PC-9 (cell line): Measurements from ENCODE around the gene ABLIM2. TPM values are rescaled to one million over a fixed set of nuclear protein-coding genes. Genes with fewer than 3 reads are reported as not detected.

Experiments used
- Bru-seq: library from RNA; stranded (reverse); fragments of 400-500 nt; gene quantifications from one replicate; lab custom pipeline; 2021; lab: Mats Ljungman, UMichigan
- BruChase-seq, 2 experiments: library from RNA; stranded (reverse); fragments of 400-500 nt; gene quantifications; one replicate each; lab custom pipeline; 2021; lab: Mats Ljungman, UMichigan
- BruUV-seq: library from RNA; stranded (reverse); fragments of 400-500 nt; replicated peaks from 2 replicates; lab custom pipeline; 2021; lab: Mats Ljungman, UMichigan
- CTCF ChIA-PET: fragments of 300-600 bp; sonication (Branson Sonifier 250); formaldehyde crosslinking; loops from one replicate; lab custom pipeline; 2022; ENCODE audit warnings: antibody characterized with exemption; lab: Charles Lee
- POLR2A ChIA-PET: fragments of 300-600 bp; sonication (Branson Sonifier 250); formaldehyde crosslinking; loops from one replicate; lab custom pipeline; 2022; ENCODE audit warnings: antibody characterized with exemption; ENCODE audit not compliant: unreplicated experiment; lab: Charles Lee
- DNase-seq, 2 experiments: peaks; one replicate each; pipeline versions ENCODE4 v3.0.0 to v3.0.0-alpha.2; 2015 to 2022; ENCODE audit warnings: mixed read lengths in 1 of 2
- H2AFZ ChIP-seq: fragments of 200-600 bp; sonication (generic); 2 replicates; pipeline ENCODE4 v1.8.1; 2017; ENCODE audit warnings: antibody characterized with exemption
- H3F3A ChIP-seq: fragments of 200-600 bp; sonication (generic); 2 replicates; pipeline ENCODE4 v1.8.1; 2017; ENCODE audit warnings: antibody characterized with exemption, mild to moderate bottlenecking, low read depth; ENCODE audit not compliant: insufficient read depth
- H3K27ac ChIP-seq: fragments of 200-600 bp; sonication (generic); 2 replicates; pipeline ENCODE4 v1.6.1; 2016; ENCODE audit warnings: mixed run types
- H3K27me3 ChIP-seq: fragments of 200-600 bp; sonication (generic); 2 replicates; pipeline ENCODE4 v1.6.1; 2016; ENCODE audit warnings: low read depth, mixed run types; ENCODE audit not compliant: insufficient read depth
- H3K36me3 ChIP-seq: fragments of 200-600 bp; sonication (generic); 2 replicates; pipeline ENCODE4 v1.6.1; 2016; ENCODE audit warnings: low read depth, mixed run types
- H3K4me1 ChIP-seq: fragments of 200-600 bp; sonication (generic); replicated peaks from 2 replicates; pipeline ENCODE4 v1.6.1; 2016; ENCODE audit warnings: mixed run types; ENCODE audit not compliant: insufficient read depth
- H3K4me2 ChIP-seq: fragments of 200-600 bp; sonication (generic); 2 replicates; pipeline ENCODE4 v1.6.1; 2017; ENCODE audit warnings: mixed run types
- H3K4me3 ChIP-seq: fragments of 200-600 bp; sonication (generic); 2 replicates; pipeline ENCODE4 v1.6.1; 2016; ENCODE audit warnings: mixed run types
- H3K79me2 ChIP-seq: fragments of 200-600 bp; sonication (generic); 2 replicates; pipeline ENCODE4 v1.6.1; 2017; ENCODE audit warnings: low read depth, mixed run types
- H3K9me2 ChIP-seq: fragments of 200-600 bp; sonication (generic); 2 replicates; pipeline ENCODE4 v1.8.1; 2017; ENCODE audit warnings: mild to moderate bottlenecking; ENCODE audit not compliant: insufficient read depth
- H3K9me3 ChIP-seq: fragments of 200-600 bp; sonication (generic); 2 replicates; pipeline ENCODE4 v1.8.1; 2016; ENCODE audit warnings: low read depth; ENCODE audit not compliant: insufficient read depth
- H4K20me1 ChIP-seq: fragments of 200-600 bp; sonication (generic); 2 replicates; pipeline ENCODE4 v1.8.1; 2017; ENCODE audit not compliant: insufficient read depth
- CTCF ChIP-seq: fragments of 200-600 bp; sonication (generic); conservative IDR thresholded peaks from 2 replicates; pipeline ENCODE4 v1.6.1; 2017; ENCODE audit warnings: mixed run types, antibody characterized with exemption, mild to moderate bottlenecking, moderate library complexity
- EZH2 ChIP-seq: fragments of 200-600 bp; sonication (generic); IDR thresholded peaks from 2 replicates; pipeline ENCODE4 v1.8.0; 2017; ENCODE audit warnings: antibody characterized with exemption, low read depth
- intact Hi-C: fragments of 100-400 bp; cut with micrococcal nuclease; formaldehyde crosslinking; loops from one replicate; pipeline ENCODE4 v1.10.0; 2022; ENCODE audit not compliant: unreplicated experiment
- long read RNA-seq: library from polyadenylated mRNA; stranded (forward); transcript quantifications from one replicate; pipeline ENCODE4 v2.0.0, GENCODE V29; 2022
- total RNA-seq: library from RNA; stranded (reverse); gene quantifications from 2 replicates; pipeline ENCODE4 v1.2.3, GENCODE V29; 2021

Gene ABLIM2
- total RNA-seq (1.6 and 6.2 TPM in 2 replicates), Bru-seq, nascent RNA (percentile 23 among the genes with signal in this experiment), BruChase-seq, experiment 1, labeled RNA remaining after a 2-hour chase (percentile 29 among the genes with signal in this experiment), BruChase-seq, experiment 2, labeled RNA remaining after a 6-hour chase (percentile 19 among the genes with signal in this experiment)
- long read RNA-seq, partial matches to known transcripts, result 0 of 1 reads
- long read RNA-seq, other reads (novel, unspliced or antisense), result 1 of 1 reads

- H3K9me2 ChIP-seq, result no peaks in the 10 kb centered on the region
- H3K27ac ChIP-seq, result no peak within 1 kb of the TSS
- no peaks in the 10 kb centered on the region for H3K36me3 ChIP-seq
- TF ChIP-seq EZH2, result no peak
- no peak for TF ChIP-seq CTCF
- H3F3A ChIP-seq, result no peaks in the 10 kb centered on the region
- peak; percentile 85 to 99 for DNase-seq
- H2AFZ ChIP-seq, result peak within 1 kb of the TSS; percentile 93
- peak within 1 kb of the TSS; percentile 90 for H3K4me3 ChIP-seq
- intact Hi-C loops, result no loop called here
- CTCF ChIA-PET, result interaction anchor here (0.6 to 0.7 kb wide), 3 partner anchors 18 to 713 kb away, joined by 3 to 4 read pairs (median 3); no protein-coding TSS in a partner anchor
- no peaks in the 10 kb centered on the region for H3K27me3 ChIP-seq
- no peaks in the 10 kb centered on the region for H3K79me2 ChIP-seq
- POLR2A ChIA-PET, result interaction anchor here (0.6 kb wide), 1 partner anchor 109 kb away, joined by 5 read pairs; no protein-coding TSS in a partner anchor
- peak within 1 kb of the TSS; percentile 85 for H3K4me2 ChIP-seq
- H4K20me1 ChIP-seq, result no peaks in the 10 kb centered on the region
- no peaks in the 10 kb centered on the region for H3K9me3 ChIP-seq
- H3K4me1 ChIP-seq, result no peaks in the 10 kb centered on the region; the same call in 1 of the 2 replicates
- no TSS peak for BruUV-seq
Measured at GRCh38 chr4:8158710-8159536, at the start of gene ABLIM2. Gene ABLIM2 (minus strand): TSS chr4:8158813. CDS start chr4:8158689, 124 bp downstream.

- Histone ChIP-seq H2AFZ (no peak overlapping the region), H3K9me2 (no peaks in the 10 kb centered on the region), H4K20me1 (no peaks in the 10 kb centered on the region), H3K9me3 (no peaks in the 10 kb centered on the region), H3K4me3 (no peak overlapping the region), H3K36me3 (no peaks in the 10 kb centered on the region), H3K4me1 (no peaks in the 10 kb centered on the region), H3K4me2 (no peak overlapping the region), H3F3A (no peaks in the 10 kb centered on the region), H3K27ac (no peak overlapping the region), H3K79me2 (no peaks in the 10 kb centered on the region), H3K27me3 (no peaks in the 10 kb centered on the region)
- POLR2A ChIA-PET, result no interaction called here
- intact Hi-C loops, result no loop called here
- CTCF ChIA-PET, result no interaction called here
- DNase-seq, result no peak
- TF ChIP-seq EZH2, result no peak
- BruUV-seq, result no TSS peak
Measured at GRCh38 chr4:8207314-8207713, 48.7 kb upstream of the ABLIM2 start.

- Histone ChIP-seq H4K20me1 (no peaks in the 10 kb centered on the region), H3K79me2 (no peaks in the 10 kb centered on the region), H3K4me1 (no peaks in the 10 kb centered on the region), H3K9me3 (no peaks in the 10 kb centered on the region), H3K27ac (no peak overlapping the region), H3F3A (no peaks in the 10 kb centered on the region), H3K9me2 (no peaks in the 10 kb centered on the region), H3K27me3 (no peaks in the 10 kb centered on the region), H3K36me3 (no peaks in the 10 kb centered on the region), H3K4me2 (no peak overlapping the region), H3K4me3 (no peak overlapping the region), H2AFZ (no peak overlapping the region)
- no TSS peak for BruUV-seq
- no peak for DNase-seq
- ChIA-PET POLR2A (interaction anchor here (0.7 kb wide), 1 partner anchor 54 kb away, joined by 5 read pairs; no protein-coding TSS in a partner anchor), CTCF (no interaction called here)
- TF ChIP-seq EZH2 (no peak), CTCF (no peak)
- intact Hi-C loops, result no loop called here
Measured at GRCh38 chr4:8205749-8206611, 47.4 kb upstream of the ABLIM2 start.
